ENCODE results near the gene PPP1R15A. TPM values are rescaled to one million over a fixed set of nuclear protein-coding genes. Genes with fewer than 3 reads are reported as not detected.

PPP1R15A gene
- total and polyA plus RNA-seq, 2 donors (not counting 3 experiments of a cell fraction or from before 2014, with no cell fraction given) = 42.3 to 67.4 TPM

- dilution Hi-C loops (cut with MboI; ENCODE audit: extremely low pct_ligation_motif_present, low sequenced_read_pairs) = no loop called here
- no peak for TF ChIP-seq POLR2AphosphoS5 (IDR thresholded peaks at IDR 0.05; ENCODE audit: insufficient read depth, low read depth, low read length)
- no peak for TF ChIP-seq POLR2A (IDR thresholded peaks at IDR 0.05; ENCODE audit: low read depth, low read length)
- Histone ChIP-seq H3K36me3 (ENCODE audit: control insufficient read depth in 2 of 2, extremely low read depth in 1 of 2, insufficient read depth in 2 of 2, low read length in 2 of 2) (peaks cover 0 to 4% of the 10 kb centered on the region in 2 experiments), H3K79me2 (ENCODE audit: control insufficient read depth, insufficient read depth, low read length) (no peaks in the 10 kb centered on the region), H3K9me1 (replicated peaks; ENCODE audit: control insufficient read depth, extremely low read depth, insufficient read depth, low read length) (no peaks in the 10 kb centered on the region), H3K27me3 (ENCODE audit: control insufficient read depth in 2 of 2, insufficient read depth in 2 of 2, low read length in 2 of 2) (no peaks in the 10 kb centered on the region), H4K20me1 (replicated peaks; ENCODE audit: control insufficient read depth, extremely low read depth, insufficient read depth, low read length) (no peaks in the 10 kb centered on the region), H3K9ac (replicated peaks; ENCODE audit: extremely low read depth, insufficient read depth, low read length) (no peak overlapping the region), H3K4me2 (ENCODE audit: insufficient read depth, low read length) (no peak overlapping the region), H2AFZ (ENCODE audit: low read depth, low read length) (no peak overlapping the region), H3K27ac (ENCODE audit: insufficient read depth, low read depth, low read length) (no peak overlapping the region), H3K9me3 (replicated peaks; ENCODE audit: control insufficient read depth, insufficient read depth, low read length) (no peaks in the 10 kb centered on the region), H3K4me1 (ENCODE audit: control insufficient read depth, extremely low read depth, insufficient read depth, low read length) (no peaks in the 10 kb centered on the region), H3K4me3 (replicated peaks in 1 of 3; ENCODE audit: insufficient read depth in 1 of 3, low read depth in 1 of 3, low read length in 3 of 3) (no peak overlapping the region)
- ChIA-PET CTCF (interaction anchor here (1.2 to 3.4 kb wide), 4 partner anchors 12 to 140 kb away, joined by 4 to 19 read pairs (median 7); no protein-coding TSS in a partner anchor), POLR2A (no interaction called here)
- intact Hi-C loops (cut with micrococcal nuclease) = no loop called here
- DNase-seq (ENCODE audit: low read depth, low spot score) (no peak), FAIRE-seq (no peak)
- BruUV-seq (replicated peaks) = no TSS peak
These were observed 41.3 kb upstream of the PPP1R15A start for GRCh38 chr19:48830965-48831364.

DNA sequence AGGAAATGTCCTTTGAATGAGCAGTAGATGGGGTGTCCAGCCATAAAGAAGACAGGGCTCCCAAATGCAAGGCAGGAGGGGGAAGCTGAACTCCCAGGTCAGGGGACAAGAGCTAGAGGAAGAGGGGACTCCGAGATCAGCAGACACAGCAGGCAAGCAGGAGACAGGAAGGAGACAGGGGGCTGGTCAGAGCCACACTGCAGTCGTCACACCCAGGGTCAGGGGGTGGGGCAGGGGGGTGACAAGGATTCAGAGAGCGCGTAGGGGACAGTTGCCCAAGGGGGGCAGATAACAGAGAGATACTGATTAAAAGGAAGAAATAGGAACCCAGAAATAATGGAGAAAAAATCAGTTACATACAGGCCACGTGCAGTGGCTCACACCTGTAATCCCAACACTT is 39.2 kb upstream of the PPP1R15A start:
- intact Hi-C loops (cut with micrococcal nuclease) (no loop called here), dilution Hi-C loops (cut with MboI; ENCODE audit: extremely low pct_ligation_motif_present, low sequenced_read_pairs) (no loop called here)
- TF ChIP-seq FOS (IDR thresholded peaks at IDR 0.05; ENCODE audit: borderline replicate concordance, insufficient read depth, low read length) (no peak), GATA2 (IDR thresholded peaks at IDR 0.05; ENCODE audit: insufficient read depth, insufficient read length, low read depth, low read length) (no peak), JUN (IDR thresholded peaks at IDR 0.05; ENCODE audit: borderline replicate concordance, insufficient read depth, insufficient read length, low read depth) (no peak), MYC (IDR thresholded peaks at IDR 0.05; ENCODE audit: low read depth, low read length) (no peak), EZH2 (IDR thresholded peaks at IDR 0.05; ENCODE audit: borderline replicate concordance, low read depth, low read length, severe bottlenecking) (no peak), POLR2A (IDR thresholded peaks at IDR 0.05; ENCODE audit: low read depth, low read length) (no peak), POLR2AphosphoS5 (IDR thresholded peaks at IDR 0.05; ENCODE audit: insufficient read depth, low read depth, low read length) (no peak)
- TF ChIP-seq, protein P1, sequence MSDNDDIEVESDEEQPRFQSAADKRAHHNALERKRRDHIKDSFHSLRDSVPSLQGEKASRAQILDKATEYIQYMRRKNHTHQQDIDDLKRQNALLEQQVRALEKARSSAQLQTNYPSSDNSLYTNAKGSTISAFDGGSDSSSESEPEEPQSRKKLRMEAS (IDR thresholded peaks at IDR 0.05; ENCODE audit: insufficient read depth, insufficient read length) = no peak
- TF ChIP-seq, protein P2, sequence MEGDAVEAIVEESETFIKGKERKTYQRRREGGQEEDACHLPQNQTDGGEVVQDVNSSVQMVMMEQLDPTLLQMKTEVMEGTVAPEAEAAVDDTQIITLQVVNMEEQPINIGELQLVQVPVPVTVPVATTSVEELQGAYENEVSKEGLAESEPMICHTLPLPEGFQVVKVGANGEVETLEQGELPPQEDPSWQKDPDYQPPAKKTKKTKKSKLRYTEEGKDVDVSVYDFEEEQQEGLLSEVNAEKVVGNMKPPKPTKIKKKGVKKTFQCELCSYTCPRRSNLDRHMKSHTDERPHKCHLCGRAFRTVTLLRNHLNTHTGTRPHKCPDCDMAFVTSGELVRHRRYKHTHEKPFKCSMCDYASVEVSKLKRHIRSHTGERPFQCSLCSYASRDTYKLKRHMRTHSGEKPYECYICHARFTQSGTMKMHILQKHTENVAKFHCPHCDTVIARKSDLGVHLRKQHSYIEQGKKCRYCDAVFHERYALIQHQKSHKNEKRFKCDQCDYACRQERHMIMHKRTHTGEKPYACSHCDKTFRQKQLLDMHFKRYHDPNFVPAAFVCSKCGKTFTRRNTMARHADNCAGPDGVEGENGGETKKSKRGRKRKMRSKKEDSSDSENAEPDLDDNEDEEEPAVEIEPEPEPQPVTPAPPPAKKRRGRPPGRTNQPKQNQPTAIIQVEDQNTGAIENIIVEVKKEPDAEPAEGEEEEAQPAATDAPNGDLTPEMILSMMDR (IDR thresholded peaks at IDR 0.05; ENCODE audit: extremely low read depth in 1 of 2, insufficient read depth in 1 of 2, low read depth in 1 of 2, low read length in 2 of 2) = no peak
- Histone ChIP-seq H3K27me3 (ENCODE audit: control insufficient read depth in 2 of 2, insufficient read depth in 2 of 2, low read length in 2 of 2) (no peaks in the 10 kb centered on the region), H3K9me1 (replicated peaks; ENCODE audit: control insufficient read depth, extremely low read depth, insufficient read depth, low read length) (no peaks in the 10 kb centered on the region), H2AFZ (ENCODE audit: low read depth, low read length) (no peak overlapping the region), H3K4me2 (ENCODE audit: insufficient read depth, low read length) (no peak overlapping the region), H3K4me1 (ENCODE audit: control insufficient read depth, extremely low read depth, insufficient read depth, low read length) (peaks cover 5% of the 10 kb centered on the region), H4K20me1 (replicated peaks; ENCODE audit: control insufficient read depth, extremely low read depth, insufficient read depth, low read length) (no peaks in the 10 kb centered on the region), H3K9me3 (replicated peaks; ENCODE audit: control insufficient read depth, insufficient read depth, low read length) (no peaks in the 10 kb centered on the region), H3K27ac (ENCODE audit: insufficient read depth, low read depth, low read length) (no peak overlapping the region), H3K36me3 (ENCODE audit: control insufficient read depth in 2 of 2, extremely low read depth in 1 of 2, insufficient read depth in 2 of 2, low read length in 2 of 2) (peaks cover 0 to 4% of the 10 kb centered on the region in 2 experiments), H3K9ac (replicated peaks; ENCODE audit: extremely low read depth, insufficient read depth, low read length) (no peak overlapping the region), H3K79me2 (ENCODE audit: control insufficient read depth, insufficient read depth, low read length) (no peaks in the 10 kb centered on the region), H3K4me3 (replicated peaks in 1 of 3; ENCODE audit: insufficient read depth in 1 of 3, low read depth in 1 of 3, low read length in 3 of 3) (no peak overlapping the region)
- BruUV-seq (replicated peaks) = no TSS peak
- ChIA-PET POLR2A (no interaction called here), CTCF (interaction anchor here (0.6 to 3.4 kb wide), 4 partner anchors 10 to 171 kb away, joined by 4 to 19 read pairs (median 6); no protein-coding TSS in a partner anchor)
- no peak for FAIRE-seq
- no peak for DNase-seq (ENCODE audit: low read depth, low spot score)

Data from endothelial cell of umbilical vein (primary cell).